GM21576 (cell line): ENCODE data around the gene LMO7.
A peak's percentile ranks its signal among the peaks of the same experiment; 100 is the strongest.

ENCODE experiments used
- ATAC-seq: cut with Tn5 transposase; IDR thresholded peaks from one replicate; pipeline ENCODE4 v1.9.1; 2021; ENCODE audit warnings: mild to moderate bottlenecking, moderate library complexity; ENCODE audit not compliant: unreplicated experiment

LMO7 gene

GRCh38 chr13:75797239-75797638 lies 161.1 kb downstream of the LMO7 start:
- no peak for ATAC-seq

- no peak for ATAC-seq
Observed at GRCh38 chr13:75797719-75798118, 161.6 kb downstream of the LMO7 start.

- ATAC-seq, result no peak
Observed at GRCh38 chr13:75798353-75799255, 162.5 kb downstream of the LMO7 start.

DNA sequence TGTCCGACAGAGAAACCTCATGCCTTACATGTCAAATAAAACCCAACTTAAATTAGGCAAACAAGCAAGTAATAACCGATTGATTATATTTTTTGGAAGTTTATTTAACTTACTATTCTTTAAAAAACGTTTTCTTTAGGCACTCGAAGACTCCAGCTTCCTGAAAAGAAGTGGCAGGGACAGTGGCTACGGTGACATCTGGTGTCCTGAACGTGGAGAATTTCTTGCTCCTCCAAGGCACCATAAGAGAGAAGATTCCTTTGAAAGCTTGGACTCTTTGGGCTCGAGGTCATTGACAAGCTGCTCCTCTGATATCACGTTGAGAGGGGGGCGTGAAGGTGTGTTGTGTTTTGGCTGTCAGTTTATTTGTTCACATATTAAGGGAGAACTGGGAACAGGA lies 164.4 kb downstream of the LMO7 start:
- ATAC-seq, result no peak

GRCh38 chr13:75801388-75801945 lies 165.3 kb downstream of the LMO7 start:
- ATAC-seq, result no peak

GRCh38 chr13:75802161-75802560 lies 166.0 kb downstream of the LMO7 start:
- ATAC-seq, result no peak

GRCh38 chr13:75803164-75803611 lies 167.1 kb downstream of the LMO7 start:
- peak; percentile 83 for ATAC-seq

DNA sequence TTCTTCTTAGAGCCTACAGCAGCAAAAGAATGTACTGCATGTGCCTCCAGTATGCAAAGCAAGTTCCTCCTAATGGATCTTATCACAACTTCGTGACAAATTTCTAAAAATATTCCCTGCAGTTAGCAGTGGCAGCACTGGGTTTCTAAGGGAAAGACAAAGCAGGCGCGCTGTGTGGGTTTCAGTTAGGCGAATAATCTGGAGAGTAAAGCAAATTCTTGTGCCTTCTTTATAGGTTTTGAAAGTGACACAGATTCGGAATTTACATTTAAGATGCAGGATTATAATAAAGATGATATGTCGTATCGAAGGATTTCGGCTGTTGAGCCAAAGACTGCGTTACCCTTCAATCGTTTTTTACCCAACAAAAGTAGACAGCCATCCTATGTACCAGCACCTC lies 167.9 kb downstream of the LMO7 start:
- ATAC-seq, result no peak

GRCh38 chr13:75804605-75805004 lies 168.5 kb downstream of the LMO7 start:
- no peak for ATAC-seq

GRCh38 chr13:75806117-75806516 lies 170.0 kb downstream of the LMO7 start:
- no peak for ATAC-seq

DNA sequence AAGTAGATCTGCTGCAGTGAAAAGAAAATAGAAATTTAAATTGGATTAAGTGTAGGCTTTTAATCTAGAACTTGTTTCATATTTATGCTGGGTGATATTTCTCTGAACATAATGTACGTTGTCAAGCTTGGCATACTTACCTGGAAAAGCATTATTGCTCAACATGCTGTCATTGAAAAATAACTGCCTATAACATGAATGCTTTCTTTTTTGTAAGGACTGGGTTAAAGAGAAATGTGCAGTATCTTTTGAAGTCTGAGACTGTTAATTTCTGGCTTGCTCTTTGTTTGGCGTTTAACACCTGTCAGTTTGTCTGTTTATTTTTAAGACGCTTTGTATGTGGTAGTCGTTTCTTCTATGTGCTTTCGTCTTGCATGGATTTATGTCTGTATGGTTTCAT lies 175.2 kb downstream of the LMO7 start:
- no peak for ATAC-seq

DNA sequence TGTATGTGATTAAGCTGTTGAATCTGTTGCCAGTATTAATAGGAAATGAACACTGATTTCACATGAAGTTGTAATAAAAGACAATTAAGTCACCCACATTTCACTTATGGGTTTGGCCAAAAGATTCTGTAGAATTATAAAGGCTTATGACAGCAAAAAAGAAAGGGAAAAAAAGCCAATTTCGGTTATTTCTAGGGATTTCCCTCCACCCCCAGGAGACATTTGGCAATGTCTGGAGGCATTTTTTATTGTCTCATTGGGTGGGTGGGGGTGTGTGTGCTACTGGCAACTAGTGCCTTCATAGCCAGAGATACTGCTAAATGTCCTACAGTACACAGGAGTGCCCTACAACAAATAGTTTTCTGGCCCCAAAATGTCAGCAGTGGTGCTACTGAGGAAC lies 175.7 kb downstream of the LMO7 start:
- no peak for ATAC-seq

- ATAC-seq, result no peak
Observed at GRCh38 chr13:75812751-75813181, 176.6 kb downstream of the LMO7 start.

- no peak for ATAC-seq
Observed at GRCh38 chr13:75813323-75813722, 177.2 kb downstream of the LMO7 start.

- no peak for ATAC-seq
Observed at GRCh38 chr13:75818179-75818967, 182.2 kb downstream of the LMO7 start.

DNA sequence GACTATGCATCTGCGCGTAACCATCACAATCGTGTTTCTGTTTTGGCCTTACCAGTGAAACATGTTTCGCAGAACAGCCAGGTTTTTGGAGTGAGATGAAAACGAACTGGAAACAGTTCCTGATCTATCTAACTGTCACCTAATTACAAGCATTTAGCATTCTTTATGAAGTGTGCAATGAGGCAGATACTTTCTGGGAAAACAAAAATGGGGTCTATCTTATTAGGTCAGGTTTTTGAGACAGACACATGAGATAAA lies 182.8 kb downstream of the LMO7 start:
- ATAC-seq, result no peak

- ATAC-seq, result no peak
Observed at GRCh38 chr13:75825161-75825560, 189.0 kb downstream of the LMO7 start.

DNA sequence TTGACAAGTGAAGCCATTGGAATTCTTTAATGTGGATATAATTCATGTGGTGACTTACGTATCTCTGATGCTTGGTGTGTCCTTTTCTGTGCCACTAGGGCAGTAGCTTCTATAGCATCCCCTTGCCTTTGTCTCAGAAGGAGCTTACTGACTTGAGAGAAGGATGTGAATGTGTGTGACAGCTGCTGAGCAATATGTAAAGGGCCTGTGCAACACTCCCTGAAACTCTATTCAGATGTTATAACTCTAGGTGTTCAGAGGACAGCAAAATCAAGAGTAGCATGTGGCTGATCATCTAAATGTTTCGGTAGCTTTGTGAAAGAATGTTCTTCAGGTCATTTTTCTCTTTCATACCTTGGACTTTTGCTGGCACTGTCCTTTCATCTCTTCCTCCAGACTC lies 189.5 kb downstream of the LMO7 start:
- ATAC-seq, result no peak

GRCh38 chr13:75826391-75826790 lies 190.3 kb downstream of the LMO7 start:
- no peak for ATAC-seq

- no peak for ATAC-seq
Observed at GRCh38 chr13:75829830-75830229, 193.7 kb downstream of the LMO7 start.

- no peak for ATAC-seq
Observed at GRCh38 chr13:75830842-75831241, 194.7 kb downstream of the LMO7 start.

DNA sequence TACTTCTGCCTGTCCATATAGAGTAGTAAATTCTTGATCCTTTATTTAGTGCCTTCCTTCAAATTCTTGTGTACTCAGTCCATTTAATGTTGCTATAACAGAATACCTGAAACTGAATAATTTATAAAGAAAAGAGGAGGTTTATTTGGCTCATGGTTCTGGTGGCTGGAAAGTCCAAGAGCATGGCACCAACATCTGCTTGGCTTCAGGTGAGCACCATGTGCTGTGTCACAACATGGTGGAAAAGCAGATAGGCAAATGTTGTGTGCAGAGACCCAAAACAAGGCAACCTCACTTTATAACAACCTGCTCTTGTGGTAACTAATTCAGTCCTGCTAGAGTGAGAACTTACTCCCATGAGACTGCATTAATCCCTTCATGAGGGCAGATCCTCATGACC lies 195.3 kb downstream of the LMO7 start:
- no peak for ATAC-seq
